CD4-positive, alpha-beta T cell treated with Interleukin-15 for 4 hours (primary cell): ENCODE measurements around the gene CCNT2.
"Not testable (repeated sequence)": the region's sequence is repeated elsewhere in the genome, so short reads cannot be mapped to it uniquely, and the experiment has no call there.

Source experiments
- DNase-seq: peaks from one replicate; pipeline ENCODE4 v3.0.0-alpha.2; 2020; ENCODE audit warnings: low spot score

CCNT2 gene

GRCh38 chr2:134976074-134976702 is 57.6 kb downstream of the CCNT2 start:
- no peak for DNase-seq

DNA sequence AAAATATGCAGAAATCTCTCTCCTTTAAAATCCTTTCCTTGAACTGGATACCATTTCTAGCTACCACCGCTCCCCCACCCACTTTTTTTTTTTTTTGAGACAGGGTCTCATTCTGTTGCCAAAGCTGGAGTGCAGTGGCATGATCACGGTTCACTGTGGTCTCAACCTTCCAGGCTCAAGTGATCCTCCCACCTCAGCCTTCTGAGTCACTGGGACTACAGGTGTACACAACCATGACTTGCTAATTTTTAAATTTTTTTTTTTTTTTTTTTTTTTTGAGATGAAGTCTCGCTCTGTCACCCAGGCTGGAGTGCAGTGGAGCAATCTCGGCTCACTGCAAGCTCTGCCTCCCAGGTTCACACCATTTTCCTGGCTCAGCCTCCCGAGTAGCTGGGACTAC is 58.5 kb downstream of the CCNT2 start:
- DNase-seq = not testable (repeated sequence)

DNA sequence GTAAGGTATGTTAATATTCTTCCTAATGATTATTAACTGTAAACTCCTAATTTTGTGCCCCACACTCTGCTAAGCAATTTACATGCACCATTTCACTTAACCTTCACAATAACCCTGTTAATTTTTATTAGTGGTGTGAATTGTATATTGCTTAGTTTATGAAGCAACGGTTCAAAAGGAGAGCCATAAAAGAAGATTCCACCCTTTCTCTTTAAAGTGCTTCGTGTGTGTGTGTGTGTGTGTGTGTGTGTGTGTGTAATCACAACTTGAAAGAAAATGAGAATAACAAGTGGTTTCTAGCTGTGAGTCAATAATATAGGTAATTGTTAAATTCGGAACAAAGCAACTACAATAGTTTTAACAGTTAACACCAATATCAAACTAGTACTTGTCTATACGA is 60.6 kb downstream of the CCNT2 start:
- no peak for DNase-seq

DNA sequence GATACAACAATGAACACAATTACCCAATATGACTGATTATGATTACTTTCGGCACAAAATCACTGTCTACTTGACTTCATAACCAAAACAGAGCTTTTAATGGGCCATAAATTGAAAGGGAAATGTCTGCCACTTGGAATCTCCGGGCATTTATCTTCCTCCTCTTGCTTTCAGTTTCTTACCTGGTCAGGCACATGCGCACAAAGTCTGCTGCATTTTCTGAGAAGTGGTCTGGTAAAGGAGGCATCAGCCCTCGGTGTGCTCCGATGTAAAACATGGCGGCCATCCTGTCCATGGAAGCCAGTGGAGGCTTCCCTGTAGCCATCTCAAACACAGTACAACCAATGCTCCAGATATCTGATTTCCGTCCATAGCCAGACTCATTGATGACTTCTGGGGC is 62.0 kb downstream of the CCNT2 start:
- DNase-seq = no peak

DNA sequence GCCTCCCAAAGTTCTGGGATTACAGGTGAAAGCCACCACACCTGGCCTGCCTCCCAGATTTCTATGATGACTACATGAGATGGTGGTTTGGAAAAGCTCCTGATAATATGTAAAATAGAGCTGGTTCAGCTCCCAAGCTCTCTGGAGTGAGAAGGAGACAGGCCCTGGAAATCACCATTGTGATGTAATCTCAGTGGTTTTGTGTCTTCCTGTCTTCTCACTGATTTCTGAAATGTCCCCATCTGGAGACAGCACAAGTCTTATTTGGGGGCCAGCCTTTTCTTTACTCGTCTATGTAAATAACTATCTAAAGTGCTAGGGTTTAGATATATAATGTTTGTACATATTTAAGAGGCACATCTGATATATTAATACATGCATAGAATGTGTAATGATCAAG is 64.0 kb downstream of the CCNT2 start:
- DNase-seq = no peak

DNA sequence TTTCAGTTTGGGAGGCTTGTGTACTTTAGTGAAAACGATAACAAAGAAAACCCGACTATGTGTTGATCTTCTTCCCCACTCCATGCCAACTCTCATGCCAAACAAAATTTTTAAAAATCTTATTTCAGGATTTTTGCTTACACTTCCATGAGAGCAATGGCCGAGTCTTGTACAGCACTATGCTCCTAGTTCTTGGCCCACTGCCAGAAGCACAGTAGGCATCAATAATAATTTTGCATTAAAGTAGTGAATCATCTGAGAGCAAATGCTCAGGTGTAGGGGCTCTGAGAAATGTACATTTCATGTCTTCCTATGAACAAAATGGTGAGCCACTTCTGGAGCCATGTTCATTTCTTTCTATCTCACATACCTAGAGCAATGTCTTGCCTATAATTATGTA is 66.4 kb downstream of the CCNT2 start:
- DNase-seq = no peak

DNA sequence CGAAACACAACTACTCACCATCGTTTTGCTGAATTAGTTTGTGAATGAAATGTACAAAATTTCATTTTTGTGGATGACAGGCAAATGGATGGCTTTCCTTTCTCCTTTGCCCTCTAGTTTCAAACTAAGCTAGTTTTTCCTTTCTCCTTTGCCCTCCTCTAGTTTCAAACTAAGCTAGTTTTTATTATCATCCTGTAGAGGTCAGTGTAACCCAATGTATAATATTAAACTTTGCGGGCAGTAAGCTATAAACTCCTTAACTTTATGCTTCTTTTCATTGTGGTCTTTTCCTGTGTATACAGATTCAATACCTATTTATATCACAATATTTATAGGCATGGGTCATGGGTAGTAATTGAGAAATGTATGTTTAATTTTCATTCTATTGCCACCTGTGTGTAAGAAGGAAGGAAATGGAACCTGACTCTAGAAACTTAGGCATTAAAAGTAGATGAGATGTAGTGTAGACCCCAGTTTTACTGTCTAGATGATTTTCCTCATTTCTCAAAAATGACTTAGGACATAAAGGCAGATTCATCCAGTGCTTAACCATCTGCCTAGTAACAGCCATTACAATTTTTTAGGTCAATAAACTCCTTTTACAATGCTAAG is 70.5 kb downstream of the CCNT2 start:
- DNase-seq = peak; percentile 31

- DNase-seq = no peak
These were observed 80.9 kb downstream of the CCNT2 start for GRCh38 chr2:134999521-134999920.

GRCh38 chr2:135002836-135003235 is 84.2 kb downstream of the CCNT2 start:
- no peak for DNase-seq

- DNase-seq = peak; percentile 61
These were observed 85.6 kb downstream of the CCNT2 start for GRCh38 chr2:135004005-135004746.

GRCh38 chr2:135005753-135006152 is 87.1 kb downstream of the CCNT2 start:
- DNase-seq = no peak
